ENCODE results near the gene WWC2.
"Not testable (repeated sequence)": the region's sequence is repeated elsewhere in the genome, so short reads cannot be mapped to it uniquely, and the experiment has no call there.

Gene WWC2

GRCh38 chr4:183100298-183100599, 1.2 kb downstream of the WWC2 start:
- DNase-seq (ENCODE audit: insufficient read length, low spot score) = no peak
- no peak for FAIRE-seq

GRCh38 chr4:183100827-183101226, 1.8 kb downstream of the WWC2 start:
- DNase-seq (ENCODE audit: insufficient read length, low spot score) = no peak
- FAIRE-seq = no peak

GRCh38 chr4:183101956-183102480, 3.0 kb downstream of the WWC2 start:
- no peak for DNase-seq (ENCODE audit: insufficient read length, low spot score)
- no peak for FAIRE-seq

- DNase-seq (ENCODE audit: insufficient read length, low spot score) = no peak
- FAIRE-seq = no peak
Measured at GRCh38 chr4:183105092-183105491, 6.0 kb downstream of the WWC2 start.

DNA sequence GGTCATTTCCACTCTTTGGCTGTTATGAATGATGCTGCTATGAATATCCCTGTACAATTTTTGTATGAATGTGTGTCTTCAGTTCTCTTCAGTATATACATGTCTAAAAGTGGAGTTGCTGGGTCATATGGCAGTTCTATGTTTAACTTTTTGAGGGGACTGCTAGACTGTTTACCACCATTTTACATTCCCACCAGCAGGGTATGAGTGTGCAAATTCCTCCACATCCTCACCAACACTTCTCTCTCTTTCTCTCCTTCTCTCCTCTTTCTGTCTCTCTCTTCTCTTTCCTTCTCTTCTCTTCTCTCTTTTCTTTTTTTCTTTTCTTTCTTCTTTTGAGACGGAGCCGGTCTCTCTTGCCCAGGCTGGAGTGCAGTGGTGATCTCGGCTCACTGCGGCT, 7.8 kb downstream of the WWC2 start:
- no peak for FAIRE-seq

GRCh38 chr4:183107891-183108459, 8.9 kb downstream of the WWC2 start:
- DNase-seq (ENCODE audit: insufficient read length, low spot score) = no peak
- FAIRE-seq = no peak

More for the DNA sequence above, 7.8 kb downstream of the WWC2 start:
- no peak for DNase-seq (ENCODE audit: insufficient read length, low spot score)

- DNase-seq (ENCODE audit: insufficient read length, low spot score) = no peak
Measured at GRCh38 chr4:183110244-183110643, 11.2 kb downstream of the WWC2 start.

DNA sequence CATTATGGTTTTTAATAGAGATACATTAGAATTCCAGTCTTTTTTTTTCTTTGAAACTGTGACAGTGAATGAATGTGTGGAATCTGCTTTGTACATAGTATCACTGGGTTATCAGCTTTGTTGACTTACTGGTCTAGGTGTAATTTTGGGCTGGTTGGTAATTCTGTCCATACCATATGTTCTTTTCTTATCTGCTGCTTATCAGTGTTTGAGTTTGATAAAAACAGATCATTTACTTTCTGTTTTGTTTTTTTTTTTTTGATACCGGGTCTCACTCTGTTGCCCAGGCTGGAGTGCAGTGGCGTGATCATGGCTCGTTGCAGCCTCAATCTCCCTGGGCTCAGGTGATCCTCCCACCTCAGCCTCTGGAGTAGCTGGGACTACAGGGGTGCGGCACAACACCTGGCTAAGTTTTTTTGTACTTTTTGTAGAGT, 12.4 kb downstream of the WWC2 start:
- no peak for FAIRE-seq
- no peak for DNase-seq (ENCODE audit: insufficient read length, low spot score)

More at GRCh38 chr4:183110244-183110643, 11.2 kb downstream of the WWC2 start:
- no peak for FAIRE-seq

- DNase-seq (ENCODE audit: insufficient read length, low spot score) = no peak
- no peak for FAIRE-seq
Measured at GRCh38 chr4:183118141-183118540, 19.1 kb downstream of the WWC2 start.

- FAIRE-seq = no peak
- no peak for DNase-seq (ENCODE audit: insufficient read length, low spot score)
Measured at GRCh38 chr4:183118585-183118984, 19.5 kb downstream of the WWC2 start.

- FAIRE-seq; DNase-seq (ENCODE audit: insufficient read length, low spot score): not testable (repeated sequence)
Measured at GRCh38 chr4:183121660-183122059, 22.6 kb downstream of the WWC2 start.

DNA sequence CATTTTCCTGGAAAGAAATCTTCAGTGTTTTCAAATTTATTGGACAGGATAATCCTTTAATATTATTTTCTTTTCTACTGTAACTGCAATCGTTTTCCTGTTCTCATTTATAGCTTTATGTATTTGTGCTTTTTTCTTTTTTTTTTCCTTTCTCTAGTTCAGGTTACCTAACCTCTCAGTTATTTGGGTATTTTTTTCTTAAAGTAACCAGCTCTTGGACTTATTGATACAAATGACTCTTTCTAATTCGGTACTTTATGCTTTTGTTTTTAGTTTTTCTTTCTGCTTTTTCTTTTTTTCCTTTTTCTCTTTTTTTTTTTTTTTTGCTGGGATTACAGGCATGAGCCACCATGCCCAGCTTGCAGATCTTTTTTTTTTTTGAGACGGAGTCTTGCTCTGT, 25.2 kb downstream of the WWC2 start:
- FAIRE-seq (no peak), DNase-seq (ENCODE audit: insufficient read length, low spot score) (no peak)

DNA sequence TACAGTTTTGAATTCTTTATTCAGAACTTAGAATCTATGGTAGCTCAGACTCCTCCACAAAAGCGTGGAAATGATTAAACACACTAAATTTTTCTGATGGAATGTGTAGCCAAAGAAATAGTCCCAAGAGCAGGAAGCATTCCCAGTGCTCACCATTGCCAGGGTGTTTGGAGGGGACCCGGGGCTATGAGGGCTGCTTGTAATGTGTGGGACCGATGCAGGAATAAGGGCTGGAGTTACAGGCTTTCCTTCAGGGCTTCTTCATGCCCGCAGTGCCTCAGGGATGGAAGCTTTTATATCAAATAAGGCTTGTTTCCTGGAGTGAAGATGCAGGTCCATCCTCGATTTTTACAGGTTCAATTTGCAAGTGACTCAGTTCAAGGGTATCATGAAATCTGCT, 25.8 kb downstream of the WWC2 start:
- DNase-seq (ENCODE audit: insufficient read length, low spot score) (no peak), FAIRE-seq (no peak)

DNA sequence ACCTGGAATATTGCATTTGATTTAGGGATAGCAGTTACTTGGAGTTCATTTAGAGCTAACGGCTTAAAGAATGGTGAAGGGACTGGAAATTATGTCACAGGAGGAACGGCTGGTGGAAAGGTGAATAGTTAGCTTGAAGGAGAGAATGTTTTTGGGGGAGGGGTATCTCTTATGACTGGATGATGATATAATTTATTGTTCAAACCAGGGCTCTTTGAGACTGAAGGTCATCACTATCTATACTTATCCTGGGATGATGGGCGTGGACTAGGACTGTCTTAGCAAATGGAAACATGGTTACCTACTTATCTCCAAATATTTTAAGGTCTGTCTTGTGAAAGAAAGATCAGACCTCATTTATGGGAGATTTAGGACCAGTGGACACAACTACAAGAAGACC, 30.1 kb downstream of the WWC2 start:
- DNase-seq (ENCODE audit: insufficient read length, low spot score) = no peak
- no peak for FAIRE-seq

GRCh38 chr4:183129675-183130074, 30.6 kb downstream of the WWC2 start:
- FAIRE-seq (no peak), DNase-seq (ENCODE audit: insufficient read length, low spot score) (no peak)

DNA sequence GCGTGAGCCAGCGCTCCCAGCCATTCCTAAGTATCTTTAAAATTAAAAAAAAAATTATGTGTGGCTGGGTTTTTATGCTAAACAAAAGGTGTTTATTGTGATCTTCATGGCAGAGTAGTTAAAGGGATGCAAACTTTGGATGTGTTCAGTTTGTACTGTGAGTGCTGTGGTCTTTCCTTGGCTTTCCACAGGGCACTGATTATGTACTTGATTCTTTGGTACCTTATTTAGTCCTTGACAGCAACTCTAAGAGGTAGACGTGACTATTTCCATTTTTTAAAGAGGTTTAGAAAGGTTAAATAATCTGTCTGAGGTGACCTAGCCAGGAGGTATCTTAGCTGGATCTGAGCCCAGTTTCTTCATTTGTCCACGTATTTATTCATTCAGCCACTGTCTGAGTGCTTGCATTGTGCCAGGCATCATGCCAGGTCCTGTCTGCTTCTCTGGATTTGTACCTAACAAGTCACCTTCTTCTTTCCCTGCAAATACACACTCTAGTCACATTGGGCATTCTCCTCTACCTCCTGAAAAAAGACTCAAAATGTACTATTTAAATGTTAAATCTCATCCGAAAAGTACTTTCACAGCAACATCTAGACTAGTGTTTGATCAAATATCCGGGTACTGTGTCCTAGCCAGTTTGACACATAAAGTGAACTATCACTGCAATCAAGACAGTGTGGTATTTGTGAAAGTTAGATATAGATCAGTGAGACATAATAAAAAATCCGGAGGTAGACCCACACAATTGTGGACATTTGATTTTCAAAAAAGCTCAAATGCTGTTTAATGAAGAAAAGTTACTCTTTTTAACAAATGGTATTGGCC, 31.5 kb downstream of the WWC2 start:
- no peak for FAIRE-seq
- no peak for DNase-seq (ENCODE audit: insufficient read length, low spot score)

- FAIRE-seq (no peak), DNase-seq (ENCODE audit: insufficient read length, low spot score) (no peak)
Measured at GRCh38 chr4:183132081-183132480, 33.0 kb downstream of the WWC2 start.

- FAIRE-seq (no peak), DNase-seq (ENCODE audit: insufficient read length, low spot score) (no peak)
Measured at GRCh38 chr4:183132865-183133264, 33.8 kb downstream of the WWC2 start.

GRCh38 chr4:183136855-183137254, 37.8 kb downstream of the WWC2 start:
- DNase-seq (ENCODE audit: insufficient read length, low spot score) = no peak
- no peak for FAIRE-seq

- DNase-seq (ENCODE audit: insufficient read length, low spot score) (no peak), FAIRE-seq (no peak)
Measured at GRCh38 chr4:183139058-183139750, 40.1 kb downstream of the WWC2 start.

DNA sequence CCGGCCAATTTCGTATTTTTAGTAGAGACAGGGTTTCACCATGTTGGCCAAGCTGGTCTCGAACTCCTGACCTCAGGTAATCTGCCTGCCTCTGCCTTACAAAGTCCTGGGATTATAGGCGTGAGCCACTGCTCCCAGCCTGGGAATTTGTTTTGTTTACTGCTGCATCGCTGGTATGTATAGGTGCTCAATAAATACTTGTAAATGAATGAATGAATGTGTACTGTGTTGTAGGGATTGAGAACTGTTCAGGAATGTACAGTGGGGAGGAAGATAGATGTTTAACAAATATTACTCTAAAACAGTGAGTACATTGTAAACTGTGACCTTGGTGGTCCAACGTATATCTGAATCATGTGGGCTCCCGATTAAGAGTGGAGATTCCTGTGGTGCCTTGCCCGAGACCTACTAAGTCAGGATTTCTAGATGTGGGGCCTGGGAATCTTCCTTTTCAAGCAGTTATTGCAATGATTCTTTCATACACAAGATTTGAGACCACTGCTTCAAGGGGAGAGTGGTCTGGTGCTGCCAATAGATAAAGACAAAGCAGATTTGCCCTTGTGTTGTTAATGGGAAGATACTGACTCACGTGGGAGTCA, 41.0 kb downstream of the WWC2 start:
- FAIRE-seq (no peak), DNase-seq (ENCODE audit: insufficient read length, low spot score) (no peak)
